K562 (cell line): ENCODE data around the gene ALK. TPM values are rescaled to one million over a fixed set of nuclear protein-coding genes. Genes with fewer than 3 reads are reported as not detected.

Experiments
- ATAC-seq: fragments of 200-7000 bp; cut with Tn5 transposase; 3 replicates; pipeline ENCODE4 v1.9.1; 2020; ENCODE audit warnings: moderate library complexity
- BruUV-seq: library from RNA; stranded (reverse); fragments of 400-500 nt; replicated peaks from 2 replicates; lab custom pipeline; 2021; lab: Mats Ljungman, UMichigan
- CTCF ChIA-PET: fragments of 300-600 bp; formaldehyde crosslinking; extraction: SDS; loops from one replicate; lab custom pipeline; 2021; ENCODE audit warnings: low intra/inter-chr PET ratio; lab: Yijun Ruan, JAX
- POLR2A ChIA-PET: fragments of 300-600, 350-650 bp; sonication (Branson Sonifier 250); formaldehyde crosslinking; extraction: SDS; loops from one replicate; lab custom pipeline; 2021; ENCODE audit warnings: antibody characterized with exemption, inconsistent platforms; lab: Yijun Ruan, JAX
- DNase-seq, 4 experiments: peaks; one replicate each; pipeline versions ENCODE4 v3.0.0 to v3.0.0-alpha.2; 2011 to 2018; ENCODE audit warnings: low spot score in 3 of 4, mixed read lengths in 3 of 4; ENCODE audit errors: extremely low read depth in 1 of 4
- FAIRE-seq: peaks from 2 replicates; lab custom pipeline; 2011; peaks lifted over from hg19 to GRCh38; lab: Jason Lieb, UNC
- H2AFZ ChIP-seq: 2 replicates; pipeline ENCODE4 v1.6.0; 2011; ENCODE audit warnings: low read depth, low read length, control low read depth, inconsistent platforms
- H3K27ac ChIP-seq: fragments of 200-600 bp; 3 replicates; pipeline ENCODE4 v1.8.0; 2011; ENCODE audit warnings: low read depth, mild to moderate bottlenecking, control low read depth, inconsistent platforms, low read length, moderate library complexity, mixed read lengths; ENCODE audit errors: extremely low read depth
- H3K27me3 ChIP-seq, 2 experiments: fragments of 300-600 bp in 1 of 2; 2 replicates in 1 of 2; 3 replicates in 1 of 2; pipeline versions ENCODE4 v1.6.0 to v1.8.0; 2011; ENCODE audit warnings: inconsistent platforms in 2 of 2, low read length in 2 of 2, mild to moderate bottlenecking in 1 of 2, mixed read lengths in 1 of 2, moderate library complexity in 1 of 2; ENCODE audit not compliant: control insufficient read depth in 2 of 2, insufficient read depth in 2 of 2
- H3K36me3 ChIP-seq: fragments of 300-600 bp; 3 replicates; pipeline ENCODE4 v1.8.0; 2011; ENCODE audit warnings: mild to moderate bottlenecking, low read length, inconsistent platforms; ENCODE audit not compliant: control insufficient read depth, insufficient read depth
- H3K4me1 ChIP-seq, 2 experiments: fragments of 200-600 bp in 1 of 2; replicated peaks in 1 of 2; 2 replicates in 1 of 2; 3 replicates in 1 of 2; pipeline versions ENCODE4 v1.5.1 to v1.8.0; 2011; ENCODE audit warnings: inconsistent platforms in 2 of 2, low read length in 2 of 2, mild to moderate bottlenecking in 1 of 2, mixed read lengths in 1 of 2, moderate library complexity in 1 of 2; ENCODE audit not compliant: control insufficient read depth in 2 of 2, insufficient read depth in 2 of 2
- H3K4me2 ChIP-seq: 2 replicates; pipeline ENCODE4 v1.6.1; 2011; ENCODE audit warnings: low read length, control low read depth, inconsistent platforms, mixed read lengths; ENCODE audit not compliant: insufficient read depth
- H3K4me3 ChIP-seq: fragments of 200-600 bp; sonication (generic), shearing (Covaris generic); 2 replicates; pipeline ENCODE4 v1.5.1; 2016; ENCODE audit warnings: control low read depth, inconsistent platforms
- H3K79me2 ChIP-seq: fragments of 200-600 bp; 3 replicates; pipeline ENCODE4 v1.8.0; 2011; ENCODE audit warnings: low read length, inconsistent platforms; ENCODE audit not compliant: control insufficient read depth, insufficient read depth
- H3K9ac ChIP-seq, 2 experiments: 2 replicates each; pipeline versions ENCODE4 v1.6.0 to v1.6.1; 2011; ENCODE audit warnings: low read depth in 2 of 2, low read length in 2 of 2, control low read depth in 1 of 2, inconsistent platforms in 1 of 2, mild to moderate bottlenecking in 1 of 2, mixed read lengths in 1 of 2; ENCODE audit not compliant: insufficient read depth in 1 of 2
- H3K9me1 ChIP-seq: one replicate; pipeline ENCODE4 v1.6.0; 2011; ENCODE audit warnings: inconsistent platforms, mild to moderate bottlenecking, low read length, moderate library complexity; ENCODE audit not compliant: control insufficient read depth, insufficient read depth
- H3K9me3 ChIP-seq: replicated peaks from 2 replicates; pipeline ENCODE4 v1.5.1; 2011; ENCODE audit warnings: low read depth, low read length, inconsistent platforms; ENCODE audit not compliant: control insufficient read depth, insufficient read depth
- H4K20me1 ChIP-seq: replicated peaks from 2 replicates; pipeline ENCODE4 v1.6.1; 2011; ENCODE audit warnings: low read length, inconsistent platforms, mixed read lengths; ENCODE audit not compliant: control insufficient read depth, insufficient read depth
- FUS ChIP-seq: fragments of 200-400 bp; formaldehyde crosslinking; optimal IDR thresholded peaks from 2 replicates; pipeline ENCODE3; 2017; ENCODE audit warnings: low read depth, low read length
- GABPB2 ChIP-seq: fragments of 250-450 bp; sonication (Bioruptor Pico); conservative IDR thresholded peaks from 2 replicates; pipeline ENCODE4 v1.5.1; 2021; ENCODE audit warnings: mild to moderate bottlenecking
- HDAC2 ChIP-seq: fragments of 450-650 bp; IDR thresholded peaks from 2 replicates; pipeline ENCODE4 v1.6.1; 2016; ENCODE audit warnings: mild to moderate bottlenecking
- RFX7 ChIP-seq: fragments of 250-450 bp; sonication (Bioruptor Pico); IDR thresholded peaks from 2 replicates; pipeline ENCODE4 v1.5.1; 2021; ENCODE audit warnings: mild to moderate bottlenecking
- ZFX ChIP-seq: sonication (generic); formaldehyde crosslinking; IDR thresholded peaks from 2 replicates; pipeline ENCODE4 v1.8.0; 2022; ENCODE audit warnings: mild to moderate bottlenecking, missing genetic modification reagents, moderate library complexity
- WGBS: fragments of 100-300 bp; shearing (Covaris generic); methylation state at CpG from one replicate; pipeline ENCODE4 v1.1.6; 2016; ENCODE audit warnings: low coverage, mixed read lengths; ENCODE audit not compliant: insufficient coverage; ENCODE audit errors: missing lambda C conversion rate; 5-methylcytosine and 5-hydroxymethylcytosine counted together
- in situ Hi-C: fragments of 300-500 bp; cut with MboI; formaldehyde crosslinking; loops from 4 replicates; pipeline ENCODE4 v1.15.0; 2018; ENCODE audit warnings: inconsistent platforms, mixed read lengths
- intact Hi-C: fragments of 100-400 bp; cut with micrococcal nuclease; formaldehyde crosslinking; loops from 2 replicates; pipeline ENCODE4 v1.14.2; 2022
- polyA plus RNA-seq, 8 experiments: library from polyadenylated mRNA; depleted of rRNA in 4 of 8; stranded (reverse) in 5 of 8; unstranded in 3 of 8; fragments of >200 nt; fragmentation: Nextera tagmentation in 2 of 8; fragmentation: Illumina TruSeq in 1 of 8; extraction: Ambion mirVana in 2 of 8; extraction: Trizol in 1 of 8; gene quantifications; 2 replicates each; pipeline versions ENCODE4 v1.2.1 to v1.2.3, GENCODE V29; 2011 to 2014; ENCODE audit warnings: inconsistent platforms in 1 of 8, missing spikeins in 1 of 8
- total RNA-seq, 7 experiments: library from RNA; depleted of rRNA in 6 of 7; stranded (reverse); fragments of >200 nt in 6 of 7; fragmentation: Illumina TruSeq in 2 of 7; extraction: Trizol in 2 of 7; gene quantifications; 2 replicates each; pipeline versions ENCODE4 v1.2.1 to v1.2.3, GENCODE V29; 2011 to 2021; ENCODE audit warnings: low replicate concordance in 1 of 7
- TF ChIP-seq, protein P1 (sequence below): fragments of 250-450 bp; sonication (Bioruptor Pico); IDR thresholded peaks from 2 replicates; pipeline ENCODE4 v1.5.0; 2021
- TF ChIP-seq, protein P2 (sequence below): fragments of 250-450 bp; sonication (Bioruptor Pico); IDR thresholded peaks from 2 replicates; pipeline ENCODE4 v1.5.0; 2021; ENCODE audit warnings: mild to moderate bottlenecking, moderate library complexity
- TF ChIP-seq, protein P3 (sequence below): fragments of 250-450 bp; sonication (Bioruptor Pico); IDR thresholded peaks from 2 replicates; pipeline ENCODE4 v1.4.0; 2020
- TF ChIP-seq, protein P4 (sequence below): fragments of 200-800 bp; sonication (Bioruptor generic); IDR thresholded peaks from 2 replicates; pipeline ENCODE4 v1.6.1; 2017; ENCODE audit warnings: missing genetic modification characterization, missing compliant biosample characterization

ALK gene
- total and polyA plus RNA-seq, 9 of the 15 experiments (the other 6 are each of a cell fraction or from before 2014, with no cell fraction given): not detected

DNA sequence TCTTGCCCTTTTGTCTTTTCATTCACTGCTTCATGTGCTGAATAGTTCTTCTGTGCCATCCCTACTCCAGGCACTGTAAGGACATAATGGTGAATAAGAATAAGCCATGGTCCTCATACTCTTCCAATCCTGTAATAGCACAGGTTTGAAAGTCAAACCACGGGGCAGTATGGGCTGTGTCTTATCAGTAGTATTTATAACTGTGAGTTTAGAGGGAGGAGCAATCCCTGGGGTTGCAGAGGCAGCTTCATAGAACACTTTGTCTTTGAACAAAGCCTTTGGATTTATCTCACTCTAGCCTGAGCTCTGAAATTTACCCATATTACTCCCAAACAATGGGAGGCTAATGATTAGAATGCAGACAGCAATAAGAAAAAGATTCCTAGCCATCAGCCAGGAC is 30.2 kb upstream of the ALK start:
- Histone ChIP-seq H3K9me1 (no peaks in the 10 kb centered on the region), H2AFZ (no peak overlapping the region), H3K9ac (no peak overlapping the region), H3K4me1 (no peaks in the 10 kb centered on the region), H3K9me3 (no peaks in the 10 kb centered on the region), H3K4me3 (no peak overlapping the region), H3K79me2 (no peaks in the 10 kb centered on the region), H4K20me1 (no peaks in the 10 kb centered on the region), H3K27ac (no peak overlapping the region), H3K27me3 (no peaks in the 10 kb centered on the region), H3K36me3 (no peaks in the 10 kb centered on the region), H3K4me2 (no peak overlapping the region)
- intact Hi-C loops: no loop called here
- 0% methylated on average over 1 of the region's 1 CpG for WGBS
- TF ChIP-seq, protein P1, sequence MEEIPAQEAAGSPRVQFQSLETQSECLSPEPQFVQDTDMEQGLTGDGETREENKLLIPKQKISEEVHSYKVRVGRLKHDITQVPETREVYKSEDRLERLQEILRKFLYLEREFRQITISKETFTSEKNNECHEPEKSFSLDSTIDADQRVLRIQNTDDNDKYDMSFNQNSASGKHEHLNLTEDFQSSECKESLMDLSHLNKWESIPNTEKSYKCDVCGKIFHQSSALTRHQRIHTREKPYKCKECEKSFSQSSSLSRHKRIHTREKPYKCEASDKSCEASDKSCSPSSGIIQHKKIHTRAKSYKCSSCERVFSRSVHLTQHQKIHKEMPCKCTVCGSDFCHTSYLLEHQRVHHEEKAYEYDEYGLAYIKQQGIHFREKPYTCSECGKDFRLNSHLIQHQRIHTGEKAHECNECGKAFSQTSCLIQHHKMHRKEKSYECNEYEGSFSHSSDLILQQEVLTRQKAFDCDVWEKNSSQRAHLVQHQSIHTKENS (CRISPR knock-in tag): no peak
- no peak for TF ChIP-seq GABPB2 (CRISPR knock-in tag)
- TF ChIP-seq, protein P2, sequence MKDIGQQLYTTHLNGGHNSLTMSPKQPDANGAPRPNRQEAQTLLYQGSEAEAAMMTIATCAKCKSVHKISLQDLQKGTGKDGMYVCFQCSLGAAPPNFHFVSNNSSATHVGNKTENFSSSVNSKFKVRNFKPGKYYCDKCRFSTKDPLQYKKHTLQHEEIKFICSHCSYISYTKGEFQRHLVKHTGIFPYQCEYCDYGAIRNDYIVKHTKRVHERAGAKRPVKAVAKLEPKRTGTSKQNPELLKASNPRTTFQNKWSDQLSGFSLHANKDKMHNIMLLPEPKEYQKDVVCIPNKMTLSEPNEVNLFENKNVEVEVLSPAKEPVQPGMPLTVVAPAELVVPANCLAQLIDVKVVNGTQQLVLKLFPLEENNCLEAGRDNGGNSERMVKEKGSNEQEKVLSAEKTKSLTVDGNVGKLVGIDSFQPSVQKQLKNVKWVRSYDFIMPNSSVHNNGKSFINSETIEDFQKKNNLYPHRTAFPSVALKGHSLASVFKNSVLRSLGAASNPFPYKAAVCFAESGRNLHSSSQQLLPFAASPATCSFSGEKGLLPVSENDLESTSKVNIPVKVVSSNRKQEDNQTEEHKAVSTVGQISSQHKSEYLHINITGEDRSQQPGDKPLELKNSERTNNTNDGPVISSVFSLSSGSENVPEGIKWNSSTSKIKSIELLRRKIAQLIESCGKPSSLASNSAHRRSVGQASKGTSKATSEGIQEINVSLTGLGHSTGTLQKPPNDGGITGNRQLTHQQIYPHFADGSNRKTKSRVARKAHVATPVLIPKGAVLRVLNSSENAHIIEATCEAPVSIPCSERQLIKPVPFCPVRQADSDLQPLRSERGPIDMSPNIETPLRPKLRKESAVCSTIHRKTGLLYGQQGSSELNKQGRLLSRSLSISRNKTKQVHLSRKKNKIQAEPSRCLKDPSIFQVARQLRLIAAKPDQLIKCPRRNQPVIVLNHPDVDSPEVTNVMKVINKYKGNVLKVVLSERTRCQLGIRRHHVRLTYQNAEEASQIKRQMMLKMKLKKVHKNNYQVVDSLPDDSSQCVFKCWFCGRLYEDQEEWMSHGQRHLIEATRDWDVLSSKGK (CRISPR knock-in tag): no peak
- TF ChIP-seq, protein P3, sequence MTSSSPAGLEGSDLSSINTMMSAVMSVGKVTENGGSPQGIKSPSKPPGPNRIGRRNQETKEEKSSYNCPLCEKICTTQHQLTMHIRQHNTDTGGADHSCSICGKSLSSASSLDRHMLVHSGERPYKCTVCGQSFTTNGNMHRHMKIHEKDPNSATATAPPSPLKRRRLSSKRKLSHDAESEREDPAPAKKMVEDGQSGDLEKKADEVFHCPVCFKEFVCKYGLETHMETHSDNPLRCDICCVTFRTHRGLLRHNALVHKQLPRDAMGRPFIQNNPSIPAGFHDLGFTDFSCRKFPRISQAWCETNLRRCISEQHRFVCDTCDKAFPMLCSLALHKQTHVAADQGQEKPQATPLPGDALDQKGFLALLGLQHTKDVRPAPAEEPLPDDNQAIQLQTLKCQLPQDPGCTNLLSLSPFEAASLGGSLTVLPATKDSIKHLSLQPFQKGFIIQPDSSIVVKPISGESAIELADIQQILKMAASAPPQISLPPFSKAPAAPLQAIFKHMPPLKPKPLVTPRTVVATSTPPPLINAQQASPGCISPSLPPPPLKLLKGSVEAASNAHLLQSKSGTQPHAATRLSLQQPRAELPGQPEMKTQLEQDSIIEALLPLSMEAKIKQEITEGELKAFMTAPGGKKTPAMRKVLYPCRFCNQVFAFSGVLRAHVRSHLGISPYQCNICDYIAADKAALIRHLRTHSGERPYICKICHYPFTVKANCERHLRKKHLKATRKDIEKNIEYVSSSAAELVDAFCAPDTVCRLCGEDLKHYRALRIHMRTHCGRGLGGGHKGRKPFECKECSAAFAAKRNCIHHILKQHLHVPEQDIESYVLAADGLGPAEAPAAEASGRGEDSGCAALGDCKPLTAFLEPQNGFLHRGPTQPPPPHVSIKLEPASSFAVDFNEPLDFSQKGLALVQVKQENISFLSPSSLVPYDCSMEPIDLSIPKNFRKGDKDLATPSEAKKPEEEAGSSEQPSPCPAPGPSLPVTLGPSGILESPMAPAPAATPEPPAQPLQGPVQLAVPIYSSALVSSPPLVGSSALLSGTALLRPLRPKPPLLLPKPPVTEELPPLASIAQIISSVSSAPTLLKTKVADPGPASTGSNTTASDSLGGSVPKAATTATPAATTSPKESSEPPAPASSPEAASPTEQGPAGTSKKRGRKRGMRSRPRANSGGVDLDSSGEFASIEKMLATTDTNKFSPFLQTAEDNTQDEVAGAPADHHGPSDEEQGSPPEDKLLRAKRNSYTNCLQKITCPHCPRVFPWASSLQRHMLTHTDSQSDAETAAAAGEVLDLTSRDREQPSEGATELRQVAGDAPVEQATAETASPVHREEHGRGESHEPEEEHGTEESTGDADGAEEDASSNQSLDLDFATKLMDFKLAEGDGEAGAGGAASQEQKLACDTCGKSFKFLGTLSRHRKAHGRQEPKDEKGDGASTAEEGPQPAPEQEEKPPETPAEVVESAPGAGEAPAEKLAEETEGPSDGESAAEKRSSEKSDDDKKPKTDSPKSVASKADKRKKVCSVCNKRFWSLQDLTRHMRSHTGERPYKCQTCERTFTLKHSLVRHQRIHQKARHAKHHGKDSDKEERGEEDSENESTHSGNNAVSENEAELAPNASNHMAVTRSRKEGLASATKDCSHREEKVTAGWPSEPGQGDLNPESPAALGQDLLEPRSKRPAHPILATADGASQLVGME (CRISPR knock-in tag): no peak
- TF ChIP-seq, protein P4, sequence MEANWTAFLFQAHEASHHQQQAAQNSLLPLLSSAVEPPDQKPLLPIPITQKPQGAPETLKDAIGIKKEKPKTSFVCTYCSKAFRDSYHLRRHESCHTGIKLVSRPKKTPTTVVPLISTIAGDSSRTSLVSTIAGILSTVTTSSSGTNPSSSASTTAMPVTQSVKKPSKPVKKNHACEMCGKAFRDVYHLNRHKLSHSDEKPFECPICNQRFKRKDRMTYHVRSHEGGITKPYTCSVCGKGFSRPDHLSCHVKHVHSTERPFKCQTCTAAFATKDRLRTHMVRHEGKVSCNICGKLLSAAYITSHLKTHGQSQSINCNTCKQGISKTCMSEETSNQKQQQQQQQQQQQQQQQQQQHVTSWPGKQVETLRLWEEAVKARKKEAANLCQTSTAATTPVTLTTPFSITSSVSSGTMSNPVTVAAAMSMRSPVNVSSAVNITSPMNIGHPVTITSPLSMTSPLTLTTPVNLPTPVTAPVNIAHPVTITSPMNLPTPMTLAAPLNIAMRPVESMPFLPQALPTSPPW (CRISPR knock-in tag): no peak
- TF ChIP-seq RFX7 (CRISPR knock-in tag): no peak
- TF ChIP-seq HDAC2: no peak
- TF ChIP-seq ZFX (CRISPR knock-in tag): no peak
- TF ChIP-seq FUS: no peak
- in situ Hi-C loops: no loop called here
- FAIRE-seq (no peak), ATAC-seq (no peak), DNase-seq (no peak)
- BruUV-seq: no TSS peak
- ChIA-PET CTCF (no interaction called here), POLR2A (no interaction called here)
